Endodermal cell (in vitro differentiated cells): ENCODE measurements around the gene SYT2. TPM values are rescaled to one million over a fixed set of nuclear protein-coding genes. Genes with fewer than 3 reads are reported as not detected.

ENCODE experiments used
- DNase-seq: peaks from one replicate; pipeline ENCODE4 v3.0.0-alpha.2; 2017
- H3K27ac ChIP-seq: 2 replicates; pipeline ENCODE4 v1.5.1; 2013; ENCODE audit warnings: mild to moderate bottlenecking, low read depth, low read length, moderate library complexity
- H3K27me3 ChIP-seq: 2 replicates; pipeline ENCODE4 v1.6.1; 2013; ENCODE audit warnings: mild to moderate bottlenecking, low read length, moderate library complexity; ENCODE audit not compliant: insufficient read depth, control insufficient read depth, poor library complexity, severe bottlenecking
- H3K36me3 ChIP-seq: 2 replicates; pipeline ENCODE4 v1.7.0; 2013; ENCODE audit warnings: mild to moderate bottlenecking, low read length, moderate library complexity; ENCODE audit not compliant: control insufficient read depth, insufficient read depth
- H3K4me1 ChIP-seq: one replicate; pipeline ENCODE4 v1.7.0; 2013; ENCODE audit warnings: low read length; ENCODE audit not compliant: control insufficient read depth, insufficient read depth
- H3K4me3 ChIP-seq: 2 replicates; pipeline ENCODE4 v1.5.1; 2013; ENCODE audit warnings: mild to moderate bottlenecking, low read length, moderate library complexity
- H3K9ac ChIP-seq: 2 replicates; pipeline ENCODE4 v1.6.1; 2013; ENCODE audit warnings: mild to moderate bottlenecking, low read length, moderate library complexity; ENCODE audit not compliant: poor library complexity, severe bottlenecking; ENCODE audit errors: extremely low read depth
- H3K9me3 ChIP-seq: 2 replicates; pipeline ENCODE4 v1.6.1; 2013; ENCODE audit warnings: mild to moderate bottlenecking, low read length, moderate library complexity; ENCODE audit not compliant: control insufficient read depth
- H3K27ac Mint-ChIP-seq: 2 replicates; pipeline ENCODE4 v1.8.0; 2020; ENCODE audit warnings: mixed read lengths
- H3K27me3 Mint-ChIP-seq: 2 replicates; pipeline ENCODE4 v1.8.0; 2021; ENCODE audit warnings: mild to moderate bottlenecking, mixed read lengths; ENCODE audit not compliant: insufficient read depth
- H3K36me3 Mint-ChIP-seq: 2 replicates; pipeline ENCODE4 v1.8.0; 2020; ENCODE audit warnings: low read depth, mixed read lengths
- H3K4me1 Mint-ChIP-seq: 2 replicates; pipeline ENCODE4 v1.8.0; 2020; ENCODE audit warnings: mixed read lengths
- H3K4me3 Mint-ChIP-seq: 2 replicates; pipeline ENCODE4 v1.8.0; 2020; ENCODE audit warnings: mild to moderate bottlenecking, moderate library complexity, mixed read lengths
- H3K9me3 Mint-ChIP-seq: 2 replicates; pipeline ENCODE4 v1.8.0; 2020; ENCODE audit warnings: mild to moderate bottlenecking, mixed read lengths
- CTCF ChIP-seq: fragments of 200-600 bp; sonication (generic); conservative IDR thresholded peaks from 2 replicates; pipeline ENCODE4 v1.5.0; 2021; ENCODE audit warnings: antibody characterized with exemption, mild to moderate bottlenecking
- WGBS, 2 experiments: methylation state at CpG; one replicate each; pipeline versions ENCODE4 v1.1.5 to v1.1.7; 2013; ENCODE audit warnings: missing lambda C conversion rate in 2 of 2, mixed read lengths in 1 of 2; ENCODE audit not compliant: insufficient coverage in 1 of 2, insufficient read length in 1 of 2; 5-methylcytosine and 5-hydroxymethylcytosine counted together
- total RNA-seq, 2 donors: library from RNA; stranded (reverse); fragmentation: NEBNext Ultra II Directional in 1 of 2; extraction: Animal tissue kit (Norgen Biotek cat#: 25700) in 1 of 2; gene quantifications; 2 replicates in 1 of 2; 3 replicates in 1 of 2; pipeline ENCODE4 v1.2.1, GENCODE V29; 2021

The SYT2 gene
- total RNA-seq, 2 donors from 2014 or later, result 2.9 to 4.4 TPM

GRCh38 chr1:202605515-202605914 is 104.7 kb downstream of the SYT2 start:
- Mint-ChIP-seq H3K36me3 (no peaks in the 10 kb centered on the region), H3K27me3 (peaks cover 2% of the 10 kb centered on the region), H3K4me1 (no peaks in the 10 kb centered on the region), H3K9me3 (peaks cover 2% of the 10 kb centered on the region), H3K4me3 (no peak overlapping the region), H3K27ac (no peak overlapping the region)
- no peak for TF ChIP-seq CTCF
- no peak for DNase-seq
- 89 to 100% methylated on average over 1 to 5 of the region's 5 CpGs for WGBS, 2 experiments
- Histone ChIP-seq H3K27ac (no peak overlapping the region), H3K4me3 (no peak overlapping the region), H3K9me3 (no peaks in the 10 kb centered on the region), H3K4me1 (no peaks in the 10 kb centered on the region), H3K36me3 (no peaks in the 10 kb centered on the region), H3K27me3 (no peaks in the 10 kb centered on the region), H3K9ac (no peak overlapping the region)

- Histone ChIP-seq H3K9ac (no peak overlapping the region), H3K4me3 (no peak overlapping the region), H3K9me3 (no peaks in the 10 kb centered on the region), H3K4me1 (no peaks in the 10 kb centered on the region), H3K27me3 (no peaks in the 10 kb centered on the region), H3K27ac (no peak overlapping the region), H3K36me3 (no peaks in the 10 kb centered on the region)
- H3K9me3 Mint-ChIP-seq, result no peaks in the 10 kb centered on the region
- peaks cover 2% of the 10 kb centered on the region for H3K27me3 Mint-ChIP-seq
- H3K36me3 Mint-ChIP-seq, result no peaks in the 10 kb centered on the region
- TF ChIP-seq CTCF, result no peak
- DNase-seq, result no peak
- no peak overlapping the region for H3K27ac Mint-ChIP-seq
- H3K4me1 Mint-ChIP-seq, result peaks cover 2% of the 10 kb centered on the region
- 90% methylated on average over 2 of the region's 2 CpGs; no CpG with 5 or more reads in 1 of the 2 experiments for WGBS, 2 experiments
- no peak overlapping the region for H3K4me3 Mint-ChIP-seq
These were observed 106.8 kb downstream of the SYT2 start for GRCh38 chr1:202603435-202603834.

- Mint-ChIP-seq H3K9me3 (no peaks in the 10 kb centered on the region), H3K4me1 (peaks cover 2% of the 10 kb centered on the region), H3K27ac (no peak overlapping the region), H3K4me3 (no peak overlapping the region), H3K27me3 (peaks cover 4% of the 10 kb centered on the region), H3K36me3 (peaks cover 3% of the 10 kb centered on the region)
- Histone ChIP-seq H3K9me3 (no peaks in the 10 kb centered on the region), H3K4me1 (no peaks in the 10 kb centered on the region), H3K27ac (no peak overlapping the region), H3K27me3 (no peaks in the 10 kb centered on the region), H3K9ac (no peak overlapping the region), H3K36me3 (no peaks in the 10 kb centered on the region), H3K4me3 (no peak overlapping the region)
- no peak for TF ChIP-seq CTCF
- no peak for DNase-seq
- 88 to 92% methylated on average over 7 to 10 of the region's 10 CpGs for WGBS, 2 experiments
These were observed 109.7 kb downstream of the SYT2 start for GRCh38 chr1:202600432-202601041.
